H1 (cell line): ENCODE results near the gene VAPA. TPM values are rescaled to one million over a fixed set of nuclear protein-coding genes. Genes with fewer than 3 reads are reported as not detected.

Source experiments
- CTCF ChIA-PET: fragments of 300-600 bp; sonication (Branson Sonifier 250); formaldehyde crosslinking; loops from one replicate; lab custom pipeline; 2021; ENCODE audit not compliant: partially characterized antibody; lab: Charles Lee
- POLR2A ChIA-PET: fragments of 300-600 bp; sonication (Branson Sonifier 250); formaldehyde crosslinking; loops from one replicate; lab custom pipeline; 2021; ENCODE audit warnings: inconsistent platforms; ENCODE audit not compliant: partially characterized antibody; lab: Charles Lee
- DNase-seq, 2 experiments: peaks; one replicate each; pipeline versions ENCODE4 v3.0.0 to v3.0.0-alpha.2; 2010 to 2022; ENCODE audit warnings: low spot score in 2 of 2, low read depth in 1 of 2, mixed read lengths in 1 of 2
- FAIRE-seq: peaks from 2 replicates; lab custom pipeline; 2011; peaks lifted over from hg19 to GRCh38; lab: Jason Lieb, UNC
- H2AFZ ChIP-seq: 2 replicates; pipeline ENCODE4 v1.8.1; 2012; ENCODE audit warnings: low read length, inconsistent platforms
- H2AK5ac ChIP-seq: 2 replicates; pipeline ENCODE4 v1.6.1; 2013; ENCODE audit warnings: low read depth, low read length
- H2BK120ac ChIP-seq: replicated peaks from 2 replicates; pipeline ENCODE3; 2013; ENCODE audit warnings: low read depth, low read length, inconsistent platforms
- H2BK12ac ChIP-seq: 2 replicates; pipeline ENCODE4 v1.6.1; 2013; ENCODE audit warnings: low read depth, low read length
- H2BK15ac ChIP-seq: 2 replicates; pipeline ENCODE4 v1.6.1; 2013; ENCODE audit warnings: low read length
- H2BK20ac ChIP-seq: 2 replicates; pipeline ENCODE4 v1.6.1; 2013; ENCODE audit warnings: low read length
- H2BK5ac ChIP-seq: 2 replicates; pipeline ENCODE4 v1.6.1; 2013; ENCODE audit warnings: low read depth, low read length
- H3K14ac ChIP-seq: 2 replicates; pipeline ENCODE4 v1.6.1; 2013; ENCODE audit warnings: inconsistent platforms; ENCODE audit not compliant: insufficient read length
- H3K18ac ChIP-seq: 2 replicates; pipeline ENCODE4 v1.6.1; 2013; ENCODE audit warnings: low read length; ENCODE audit errors: extremely low read depth
- H3K23ac ChIP-seq: 2 replicates; pipeline ENCODE4 v1.6.1; 2013; ENCODE audit warnings: inconsistent platforms; ENCODE audit not compliant: insufficient read length
- H3K23me2 ChIP-seq: 2 replicates; pipeline ENCODE4 v1.6.1; 2013; ENCODE audit warnings: low read depth, low read length
- H3K27ac ChIP-seq: 2 replicates; pipeline ENCODE4 v1.6.1; 2011; ENCODE audit warnings: low read depth, low read length, inconsistent platforms
- H3K27me3 ChIP-seq, 4 experiments: replicated peaks in 1 of 4; 1 replicate in 1 of 4; 2 replicates in 3 of 4; pipeline versions ENCODE4 v1.6.1 to v1.8.1; 2011 to 2013; ENCODE audit warnings: low read length in 3 of 4, mild to moderate bottlenecking in 3 of 4, inconsistent platforms in 2 of 4, mixed read lengths in 2 of 4, moderate library complexity in 1 of 4; ENCODE audit not compliant: control insufficient read depth in 3 of 4, insufficient read depth in 3 of 4; ENCODE audit errors: extremely low read depth in 1 of 4
- H3K36me3 ChIP-seq, 4 experiments: 2 replicates each; pipeline versions ENCODE4 v1.6.1 to v1.8.1; 2011 to 2013; ENCODE audit warnings: mild to moderate bottlenecking in 4 of 4, low read length in 3 of 4, moderate library complexity in 2 of 4, control low read depth in 1 of 4, inconsistent platforms in 1 of 4; ENCODE audit not compliant: insufficient read depth in 4 of 4, control insufficient read depth in 2 of 4
- H3K4ac ChIP-seq: replicated peaks from 2 replicates; pipeline ENCODE3; 2013; ENCODE audit warnings: low read length, low read depth, mixed read lengths, inconsistent platforms; ENCODE audit not compliant: insufficient read length
- H3K4me1 ChIP-seq, 4 experiments: replicated peaks in 1 of 4; 1 replicate in 1 of 4; 2 replicates in 3 of 4; pipeline versions ENCODE4 v1.6.1 to v1.8.1; 2011 to 2013; ENCODE audit warnings: low read length in 3 of 4, inconsistent platforms in 2 of 4, mixed read lengths in 1 of 4; ENCODE audit not compliant: insufficient read depth in 4 of 4, control insufficient read depth in 3 of 4
- H3K4me2 ChIP-seq, 2 experiments: 2 replicates each; pipeline versions ENCODE4 v1.6.1 to v1.8.1; 2011 to 2013; ENCODE audit warnings: low read depth in 2 of 2, low read length in 2 of 2, control low read depth in 1 of 2, inconsistent platforms in 1 of 2, mild to moderate bottlenecking in 1 of 2; ENCODE audit not compliant: insufficient read depth in 1 of 2
- H3K4me3 ChIP-seq, 4 experiments: fragments of 200-600, 300-600 bp in 1 of 4; sonication (generic), shearing (Covaris generic), sonication (Bioruptor Twin) in 1 of 4; 2 replicates each; pipeline versions ENCODE4 v1.5.1 to v1.8.1; 2011 to 2016; ENCODE audit warnings: low read length in 4 of 4, low read depth in 3 of 4, control low read depth in 2 of 4, inconsistent platforms in 2 of 4, mild to moderate bottlenecking in 2 of 4, mixed read lengths in 1 of 4, moderate library complexity in 1 of 4; ENCODE audit not compliant: insufficient read depth in 2 of 4; ENCODE audit errors: extremely low read depth in 1 of 4
- H3K56ac ChIP-seq: replicated peaks from 2 replicates; pipeline ENCODE3; 2013; ENCODE audit warnings: low read depth, mild to moderate bottlenecking, mixed read lengths, low read length, inconsistent platforms; ENCODE audit not compliant: insufficient read length
- H3K79me1 ChIP-seq: 2 replicates; pipeline ENCODE4 v1.6.1; 2013; ENCODE audit warnings: low read depth, low read length, control low read depth
- H3K79me2 ChIP-seq, 2 experiments: 2 replicates each; pipeline versions ENCODE4 v1.6.1 to v1.8.1; 2012 to 2013; ENCODE audit warnings: low read length in 2 of 2, mild to moderate bottlenecking in 2 of 2, inconsistent platforms in 1 of 2; ENCODE audit not compliant: insufficient read depth in 2 of 2, control insufficient read depth in 1 of 2
- H3K9ac ChIP-seq, 4 experiments: replicated peaks in 1 of 4; 1 replicate in 1 of 4; 2 replicates in 3 of 4; pipeline versions ENCODE4 v1.6.1 to v1.8.1; 2011 to 2013; ENCODE audit warnings: low read depth in 3 of 4, low read length in 3 of 4, control low read depth in 2 of 4, mild to moderate bottlenecking in 2 of 4, moderate library complexity in 2 of 4, inconsistent platforms in 1 of 4; ENCODE audit errors: extremely low read depth in 1 of 4
- H3K9me3 ChIP-seq, 2 experiments: 2 replicates each; pipeline versions ENCODE4 v1.6.1 to v1.8.1; 2012 to 2013; ENCODE audit warnings: mild to moderate bottlenecking in 2 of 2, moderate library complexity in 2 of 2, control low read depth in 1 of 2, inconsistent platforms in 1 of 2, low read depth in 1 of 2, low read length in 1 of 2, mixed read lengths in 1 of 2; ENCODE audit not compliant: insufficient read depth in 2 of 2
- H4K20me1 ChIP-seq, 2 experiments: replicated peaks in 1 of 2; 2 replicates each; pipeline versions ENCODE3 to v1.8.1; 2011 to 2013; ENCODE audit warnings: inconsistent platforms in 2 of 2, low read length in 2 of 2, mild to moderate bottlenecking in 1 of 2; ENCODE audit not compliant: insufficient read depth in 2 of 2, control insufficient read depth in 1 of 2
- H4K5ac ChIP-seq: 2 replicates; pipeline ENCODE4 v1.6.1; 2013; ENCODE audit warnings: low read length, low read depth, mixed read lengths, inconsistent platforms; ENCODE audit not compliant: insufficient read length
- H4K8ac ChIP-seq: 2 replicates; pipeline ENCODE4 v1.8.0; 2013; ENCODE audit warnings: mild to moderate bottlenecking, moderate library complexity, low read length, inconsistent platforms; ENCODE audit not compliant: insufficient read depth; ENCODE audit errors: extremely low read depth
- H4K91ac ChIP-seq: replicated peaks from 2 replicates; pipeline ENCODE3; 2013; ENCODE audit warnings: low read length, mixed read lengths, inconsistent platforms; ENCODE audit not compliant: insufficient read length
- CHD1 ChIP-seq: IDR thresholded peaks from 2 replicates; pipeline ENCODE4 v1.6.1; 2012; ENCODE audit warnings: low read depth, low read length, improper control_type of control experiment
- EZH2 ChIP-seq: fragments of 200-600 bp; sonication (generic); IDR thresholded peaks from 2 replicates; pipeline ENCODE4 v1.7.1; 2012; ENCODE audit warnings: low read depth, mild to moderate bottlenecking, moderate library complexity, low read length, inconsistent platforms; ENCODE audit not compliant: severe bottlenecking
- GTF2F1 ChIP-seq: IDR thresholded peaks from 2 replicates; pipeline ENCODE4 v1.6.1; 2012; ENCODE audit warnings: low read depth, low read length, improper control_type of control experiment, borderline replicate concordance
- MAX ChIP-seq: IDR thresholded peaks from 2 replicates; pipeline ENCODE4 v1.6.1; 2012; ENCODE audit warnings: inconsistent platforms
- PHF8 ChIP-seq: fragments of 200-600 bp; sonication (generic); conservative IDR thresholded peaks from 2 replicates; pipeline ENCODE4 v1.7.1; 2012; ENCODE audit warnings: low read depth, mild to moderate bottlenecking, inconsistent platforms, low read length, moderate library complexity
- POLR2AphosphoS5 ChIP-seq: IDR thresholded peaks from 2 replicates; pipeline ENCODE4 v1.6.1; 2011; ENCODE audit warnings: low read depth, low read length
- RAD21 ChIP-seq, 2 experiments: IDR thresholded peaks in 1 of 2; conservative IDR thresholded peaks in 1 of 2; 2 replicates each; pipeline ENCODE4 v1.6.1; 2011; ENCODE audit warnings: low read depth in 2 of 2, low read length in 2 of 2, improper control_type of control experiment in 1 of 2, inconsistent platforms in 1 of 2, mild to moderate bottlenecking in 1 of 2, moderate library complexity in 1 of 2
- SP1 ChIP-seq: IDR thresholded peaks from 2 replicates; pipeline ENCODE4 v1.6.1; 2011; ENCODE audit warnings: low read depth, low read length
- USF2 ChIP-seq: IDR thresholded peaks from 2 replicates; pipeline ENCODE4 v1.6.1; 2011; ENCODE audit warnings: low read length, improper control_type of control experiment
- WGBS, 2 experiments: shearing (Covaris generic) in 1 of 2; methylation state at CpG; one replicate each; pipeline versions ENCODE4 v1.1.6 to v1.1.7; 2013 to 2015; ENCODE audit warnings: low lambda C conversion rate in 2 of 2, mixed read lengths in 2 of 2, inconsistent platforms in 1 of 2, low coverage in 1 of 2, missing lambda C conversion rate in 1 of 2; ENCODE audit not compliant: insufficient replicate concordance in 2 of 2, insufficient coverage in 1 of 2, insufficient read length in 1 of 2; ENCODE audit errors: extremely low coverage in 1 of 2, missing lambda C conversion rate in 1 of 2; 5-methylcytosine and 5-hydroxymethylcytosine counted together
- polyA plus RNA-seq, 7 experiments: library from polyadenylated mRNA; depleted of rRNA in 3 of 7; stranded (reverse) in 5 of 7; unstranded in 2 of 7; fragments of >200 nt in 5 of 7; fragments of 200-250 nt in 2 of 7; gene quantifications; 1 replicate in 5 of 7; 2 replicates in 1 of 7; 4 replicates in 1 of 7; pipeline versions ENCODE4 v1.2.1 to v1.2.3, GENCODE V29; 2011 to 2013; ENCODE audit warnings: missing spikeins in 2 of 7, mixed read lengths in 2 of 7
- total RNA-seq: library from RNA; stranded (reverse); fragmentation: NEBNext Ultra II Directional; extraction: Animal tissue kit (Norgen Biotek cat#: 25700); gene quantifications from 2 replicates; pipeline ENCODE4 v1.2.1, GENCODE V29; 2021

The VAPA gene
- total and polyA plus RNA-seq, 2 of the 8 experiments (the other 6 are each of a cell fraction or from before 2014, with no cell fraction given) = 79.7 to 130 TPM

- Histone ChIP-seq H4K20me1 (no peaks in the 10 kb centered on the region), H3K27me3 (no peaks in the 10 kb centered on the region), H3K4me3 (no peak overlapping the region), H2AFZ (no peak overlapping the region), H3K23ac (no peak overlapping the region), H3K9ac (no peak overlapping the region), H3K9me3 (no peaks in the 10 kb centered on the region), H3K56ac (no peak overlapping the region), H3K18ac (no peak overlapping the region), H4K5ac (no peak overlapping the region), H3K79me1 (no peaks in the 10 kb centered on the region), H3K27ac (no peak overlapping the region), H2BK120ac (no peak overlapping the region), H3K4me1 (peaks cover 0 to 9% (median 2%) of the 10 kb centered on the region in 4 experiments; a peak in 3 of 7 replicates), H2BK12ac (no peak overlapping the region), H3K23me2 (no peaks in the 10 kb centered on the region), H3K79me2 (no peaks in the 10 kb centered on the region), H4K91ac (no peak overlapping the region), H4K8ac (no peak overlapping the region)
- DNase-seq = no peak
- CTCF ChIA-PET = interaction anchor here (0.6 kb wide), 1 partner anchor 577 kb away, joined by 3 read pairs; no protein-coding TSS in a partner anchor
- no peak for TF ChIP-seq CHD1
- no peak for TF ChIP-seq PHF8
- no peak for TF ChIP-seq USF2
- no peak for TF ChIP-seq GTF2F1
- TF ChIP-seq RAD21 (IDR thresholded peaks at IDR 0.05 in 1 of 2, conservative IDR thresholded peaks at IDR 0.05 in 1 of 2; ENCODE audit: low read depth in 2 of 2, low read length in 2 of 2) = no peak
- TF ChIP-seq SP1 = no peak
- no peak for TF ChIP-seq POLR2AphosphoS5
- TF ChIP-seq MAX = no peak
- TF ChIP-seq EZH2 = no peak
- TF ChIP-seq, all 59 proteins: peak for 0
- Histone ChIP-seq H2BK5ac (no peak overlapping the region), H2BK20ac (no peak overlapping the region), H3K4me2 (no peak overlapping the region), H2BK15ac (no peak overlapping the region), H3K36me3 (no peaks in the 10 kb centered on the region), H2AK5ac (no peak overlapping the region), H3K14ac (no peak overlapping the region), H3K4ac (no peak overlapping the region)
- 85% methylated on average over 3 of the region's 3 CpGs; no CpG with 5 or more reads in 1 of the 2 experiments for WGBS, 2 experiments
- no peak for FAIRE-seq
- POLR2A ChIA-PET = interaction anchor here (0.8 to 1.1 kb wide), 2 partner anchors 10 to 46 kb away, joined by 3 to 4 read pairs; no protein-coding TSS in a partner anchor
Measured at GRCh38 chr18:9961041-9961440, 47.2 kb downstream of the VAPA start.
